ENCODE results near the gene CMIP.
A peak's percentile ranks its signal among the peaks of the same experiment; 100 is the strongest.

Gene CMIP

GRCh38 chr16:81447383-81448101 lies 2.9 kb downstream of the CMIP start:
- no peak for DNase-seq

GRCh38 chr16:81448154-81449131 lies 3.8 kb downstream of the CMIP start:
- DNase-seq = no peak

- DNase-seq = no peak
Measured at GRCh38 chr16:81449241-81449640, 4.6 kb downstream of the CMIP start.

- DNase-seq = no peak
Measured at GRCh38 chr16:81449899-81450608, 5.4 kb downstream of the CMIP start.

GRCh38 chr16:81450783-81451491 lies 6.3 kb downstream of the CMIP start:
- DNase-seq = no peak

GRCh38 chr16:81451753-81452680 lies 7.4 kb downstream of the CMIP start:
- peak; percentile 25 for DNase-seq

- no peak for DNase-seq
Measured at GRCh38 chr16:81453091-81453728, 8.6 kb downstream of the CMIP start.

- DNase-seq = no peak
Measured at GRCh38 chr16:81454044-81454443, 9.4 kb downstream of the CMIP start.

- no peak for DNase-seq
Measured at GRCh38 chr16:81455006-81455405, 10.4 kb downstream of the CMIP start.

GRCh38 chr16:81455720-81456494 lies 11.3 kb downstream of the CMIP start:
- no peak for DNase-seq

GRCh38 chr16:81456523-81457325 lies 12.1 kb downstream of the CMIP start:
- DNase-seq = no peak

- DNase-seq = no peak
Measured at GRCh38 chr16:81457326-81458133, 12.9 kb downstream of the CMIP start.

- no peak for DNase-seq
Measured at GRCh38 chr16:81458149-81458669, 13.6 kb downstream of the CMIP start.

- DNase-seq = no peak
Measured at GRCh38 chr16:81458827-81459598, 14.4 kb downstream of the CMIP start.

- no peak for DNase-seq
Measured at GRCh38 chr16:81460075-81460474, 15.5 kb downstream of the CMIP start.

- no peak for DNase-seq
Measured at GRCh38 chr16:81461243-81461642, 16.6 kb downstream of the CMIP start.

GRCh38 chr16:81461766-81462165 lies 17.2 kb downstream of the CMIP start:
- DNase-seq = no peak
